HepG2 (cell line): ENCODE results near the gene SLC43A3. TPM values are rescaled to one million over a fixed set of nuclear protein-coding genes. Genes with fewer than 3 reads are reported as not detected.

Experiments used
- ATAC-seq: fragments of 200-7000 bp; cut with Tn5 transposase; 3 replicates; pipeline ENCODE4 v1.9.1; 2020; ENCODE audit warnings: mild to moderate bottlenecking, moderate library complexity
- BruUV-seq: library from RNA; stranded (reverse); fragments of 400-500 nt; replicated peaks from 2 replicates; lab custom pipeline; 2021; lab: Mats Ljungman, UMichigan
- CTCF ChIA-PET: fragments of 300-600 bp; formaldehyde crosslinking; extraction: SDS; loops from one replicate; lab custom pipeline; 2021; ENCODE audit warnings: low total read pairs, inconsistent platforms, low intra/inter-chr PET ratio; lab: Yijun Ruan, JAX
- POLR2A ChIA-PET: fragments of 350-600 bp; sonication (Branson Sonifier 250); formaldehyde crosslinking; loops from one replicate; lab custom pipeline; 2020; ENCODE audit warnings: antibody characterized with exemption, inconsistent platforms; lab: Yijun Ruan, JAX
- DNase-seq: peaks from one replicate; pipeline ENCODE4 v3.0.0-alpha.2; 2015; ENCODE audit warnings: low spot score
- FAIRE-seq: peaks from 3 replicates; lab custom pipeline; 2011; peaks lifted over from hg19 to GRCh38; lab: Jason Lieb, UNC
- H2AFZ ChIP-seq: one replicate; pipeline ENCODE4 v1.6.1; 2011; ENCODE audit warnings: low read length, inconsistent platforms
- H3K27ac ChIP-seq: fragments of 300-600 bp; 3 replicates; pipeline ENCODE4 v1.8.0; 2011; ENCODE audit warnings: mixed run types, mild to moderate bottlenecking, mixed read lengths, low read length, inconsistent platforms; ENCODE audit not compliant: insufficient read depth; ENCODE audit errors: extremely low read length
- H3K27me3 ChIP-seq, 2 experiments: fragments of 200-600 bp in 1 of 2; 2 replicates in 1 of 2; 3 replicates in 1 of 2; pipeline versions ENCODE4 v1.6.0 to v1.8.0; 2011; ENCODE audit warnings: low read length in 2 of 2, mild to moderate bottlenecking in 2 of 2, moderate library complexity in 2 of 2, inconsistent platforms in 1 of 2; ENCODE audit not compliant: insufficient read depth in 2 of 2, control insufficient read depth in 1 of 2
- H3K36me3 ChIP-seq, 2 experiments: fragments of 200-600 bp in 1 of 2; replicated peaks in 1 of 2; 2 replicates in 1 of 2; 3 replicates in 1 of 2; pipeline versions ENCODE4 v1.5.1 to v1.8.0; 2011; ENCODE audit warnings: low read length in 2 of 2, inconsistent platforms in 1 of 2; ENCODE audit not compliant: insufficient read depth in 2 of 2, control insufficient read depth in 1 of 2
- H3K4me1 ChIP-seq: 2 replicates; pipeline ENCODE4 v1.5.1; 2012; ENCODE audit warnings: low read length, inconsistent platforms; ENCODE audit not compliant: insufficient read depth
- H3K4me2 ChIP-seq: 2 replicates; pipeline ENCODE4 v1.6.0; 2011; ENCODE audit warnings: low read depth, low read length, inconsistent platforms
- H3K4me3 ChIP-seq, 3 experiments: fragments of 200-600 bp in 1 of 3; sonication (generic), shearing (Covaris generic) in 1 of 3; replicated peaks in 1 of 3; 2 replicates each; pipeline ENCODE4 v1.5.1; 2011 to 2016; ENCODE audit warnings: low read length in 3 of 3, inconsistent platforms in 2 of 3, low read depth in 2 of 3, mild to moderate bottlenecking in 2 of 3, control low read depth in 1 of 3, mixed read lengths in 1 of 3; ENCODE audit not compliant: insufficient read depth in 1 of 3
- H3K79me2 ChIP-seq: one replicate; pipeline ENCODE4 v1.6.1; 2011; ENCODE audit warnings: low read length, inconsistent platforms; ENCODE audit not compliant: insufficient read depth
- H3K9ac ChIP-seq: 2 replicates; pipeline ENCODE4 v1.6.0; 2011; ENCODE audit warnings: mild to moderate bottlenecking, low read depth, low read length, inconsistent platforms; ENCODE audit not compliant: insufficient read depth
- H3K9me3 ChIP-seq: 2 replicates; pipeline ENCODE4 v1.5.1; 2012; ENCODE audit warnings: mild to moderate bottlenecking, low read length
- H4K20me1 ChIP-seq: 2 replicates; pipeline ENCODE4 v1.6.0; 2011; ENCODE audit warnings: inconsistent platforms, mild to moderate bottlenecking, low read length, moderate library complexity; ENCODE audit not compliant: insufficient read depth
- ARID5B ChIP-seq: IDR thresholded peaks from 2 replicates; pipeline ENCODE4 v1.4.0; 2020; ENCODE audit warnings: mild to moderate bottlenecking, missing genetic modification reagents
- CREB1 ChIP-seq, 2 experiments: fragments of 450-650 bp in 1 of 2; IDR thresholded peaks; 2 replicates each; pipeline ENCODE4 v1.6.1; 2016 to 2017; ENCODE audit warnings: control low read depth in 1 of 2, mild to moderate bottlenecking in 1 of 2, missing compliant biosample characterization in 1 of 2, missing genetic modification characterization in 1 of 2
- FOXC1 ChIP-seq: sonication (generic); formaldehyde crosslinking; IDR thresholded peaks from 2 replicates; pipeline ENCODE4 v1.8.0; 2022; ENCODE audit warnings: mild to moderate bottlenecking, missing genetic modification reagents, borderline replicate concordance
- FOXK1 ChIP-seq: sonication (generic); formaldehyde crosslinking; IDR thresholded peaks from 2 replicates; pipeline ENCODE4 v1.4.0; 2020; ENCODE audit warnings: low read depth, missing genetic modification reagents, borderline replicate concordance
- FOXP4 ChIP-seq: sonication (generic); formaldehyde crosslinking; IDR thresholded peaks from 2 replicates; pipeline ENCODE4 v1.4.0; 2020; ENCODE audit warnings: missing genetic modification reagents
- GABPA ChIP-seq, 2 experiments: IDR thresholded peaks; 2 replicates each; pipeline ENCODE4 v1.6.1; 2011 to 2016; ENCODE audit warnings: low read depth in 2 of 2, low read length in 1 of 2, missing biosample characterization in 1 of 2, missing genetic modification characterization in 1 of 2
- HES4 ChIP-seq: sonication (generic); formaldehyde crosslinking; IDR thresholded peaks from 2 replicates; pipeline ENCODE4 v1.9.0; 2021; ENCODE audit warnings: mild to moderate bottlenecking, missing genetic modification reagents, borderline replicate concordance
- HINFP ChIP-seq: sonication (generic); formaldehyde crosslinking; IDR thresholded peaks from 2 replicates; pipeline ENCODE4 v1.4.0; 2020; ENCODE audit warnings: low read depth, mild to moderate bottlenecking, missing genetic modification reagents
- NONO ChIP-seq, 2 experiments: fragments of 450-650 bp in 1 of 2; sonication (generic) in 1 of 2; formaldehyde crosslinking in 1 of 2; IDR thresholded peaks in 1 of 2; conservative IDR thresholded peaks in 1 of 2; 2 replicates each; pipeline versions ENCODE4 v1.6.1 to v1.8.0; 2017 to 2022; ENCODE audit warnings: mild to moderate bottlenecking in 1 of 2, missing genetic modification reagents in 1 of 2, moderate library complexity in 1 of 2
- ONECUT2 ChIP-seq: sonication (generic); formaldehyde crosslinking; IDR thresholded peaks from 2 replicates; pipeline ENCODE4 v1.4.0; 2020; ENCODE audit warnings: missing genetic modification reagents
- RFXANK ChIP-seq: IDR thresholded peaks from 2 replicates; pipeline ENCODE4 v1.6.1; 2016
- ZFYVE20 ChIP-seq: sonication (generic); formaldehyde crosslinking; IDR thresholded peaks from 2 replicates; pipeline ENCODE4 v1.8.0; 2023; ENCODE audit warnings: low read depth, mild to moderate bottlenecking, moderate library complexity, missing genetic modification reagents, borderline replicate concordance
- ZNF709 ChIP-seq: sonication (generic); formaldehyde crosslinking; IDR thresholded peaks from 2 replicates; pipeline ENCODE4 v1.5.0; 2020; ENCODE audit warnings: mild to moderate bottlenecking, missing genetic modification reagents
- ZNF841 ChIP-seq: sonication (generic); formaldehyde crosslinking; IDR thresholded peaks from 2 replicates; pipeline ENCODE4 v1.8.1; 2023; ENCODE audit warnings: missing genetic modification reagents, borderline replicate concordance
- WGBS: methylation state at CpG from one replicate; pipeline ENCODE4 v1.1.6; 2017; ENCODE audit warnings: low lambda C conversion rate; 5-methylcytosine and 5-hydroxymethylcytosine counted together
- in situ Hi-C: cut with HindIII; loops from 2 replicates; pipeline ENCODE4 v1.10.0; 2017; ENCODE audit warnings: low pct_unique_long_range_greater_than_20kb; ENCODE audit not compliant: extremely low pct_ligation_motif_present
- intact Hi-C: fragments of 100-400 bp; cut with micrococcal nuclease; formaldehyde crosslinking; loops from one replicate; pipeline ENCODE4 v1.10.0; 2022; ENCODE audit not compliant: unreplicated experiment
- polyA plus RNA-seq, 8 experiments: library from polyadenylated mRNA; depleted of rRNA in 3 of 8; stranded (reverse) in 7 of 8; unstranded in 1 of 8; fragments of >200 nt; fragmentation: Illumina TruSeq in 4 of 8; extraction: Trizol in 4 of 8; gene quantifications; 2 replicates each; pipeline versions ENCODE4 v1.2.1 to v1.2.3, GENCODE V29; 2011 to 2016; ENCODE audit warnings: low read depth in 4 of 8, missing spikeins in 1 of 8, mixed read lengths in 1 of 8; ENCODE audit not compliant: insufficient read depth in 1 of 8
- total RNA-seq, 5 experiments: library from RNA; depleted of rRNA; stranded (reverse); fragments of >200 nt; fragmentation: Illumina TruSeq; extraction: Trizol; gene quantifications; 2 replicates each; pipeline ENCODE4 v1.2.3, GENCODE V29; 2016; ENCODE audit warnings: low read depth in 1 of 5

The SLC43A3 gene
- total and polyA plus RNA-seq, 2 of the 13 experiments (the other 11 are each of a cell fraction or from before 2014, with no cell fraction given) = 2.6 TPM; not detected in 1

- peak; percentile 72 for FAIRE-seq
- no peak overlapping the region for H3K9ac ChIP-seq
- intact Hi-C loops = no loop called here
- 0 out of 2 replicates have a peak, but pooled peaks have one; percentile 44 for TF ChIP-seq RFXANK (CRISPR knock-in tag)
- TF ChIP-seq ZFYVE20 (CRISPR knock-in tag) = no peak
- no peak for TF ChIP-seq ZNF709
- TF ChIP-seq HINFP = no peak
- peak; percentile 91 for TF ChIP-seq FOXP4
- TF ChIP-seq FOXK1 (CRISPR knock-in tag) = peak; percentile 79; the same call in 1 of the 2 replicates
- peak; percentile 97 for TF ChIP-seq ARID5B (CRISPR knock-in tag)
- TF ChIP-seq HES4 = no peak
- TF ChIP-seq ZNF841 (CRISPR knock-in tag) = no peak
- TF ChIP-seq CREB1 (IDR thresholded peaks at IDR 0.05) = no peak
- peak; percentile 55; the same call in 1 of the 2 replicates for TF ChIP-seq CREB1 (CRISPR knock-in tag; IDR thresholded peaks at IDR 0.05)
- no peak for TF ChIP-seq NONO (IDR thresholded peaks at IDR 0.05)
- TF ChIP-seq NONO (CRISPR knock-in tag; conservative IDR thresholded peaks at IDR 0.05) = 0 out of 2 replicates have a peak, but pooled peaks have one; percentile 49
- TF ChIP-seq FOXC1 (CRISPR knock-in tag) = no peak
- no peak for TF ChIP-seq GABPA (IDR thresholded peaks at IDR 0.05; ENCODE audit: low read depth, low read length)
- 0 out of 2 replicates have a peak, but pooled peaks have one; percentile 23 for TF ChIP-seq GABPA (CRISPR knock-in tag; IDR thresholded peaks at IDR 0.05; ENCODE audit: low read depth)
- TF ChIP-seq ONECUT2 (CRISPR knock-in tag) = no peak
These were observed 8.0 kb upstream of the SLC43A3 start for GRCh38 chr11:57434640-57435546.

More at GRCh38 chr11:57434640-57435546, 8.0 kb upstream of the SLC43A3 start:
- H3K4me2 ChIP-seq = peak overlapping the region; percentile 33
- H3K36me3 ChIP-seq = no peaks in the 10 kb centered on the region
- 51% methylated on average over 15 of the region's 15 CpGs for WGBS
- peak overlapping the region; percentile 24 for H3K27ac ChIP-seq
- ChIA-PET POLR2A (interaction anchor here (0.7 kb wide), 1 partner anchor 99 kb away, joined by 3 read pairs; the partner anchor contains the start of gene SSRP1), CTCF (no interaction called here)
- H3K79me2 ChIP-seq = no peaks in the 10 kb centered on the region
- no peak overlapping the region; a peak in 1 of 6 replicates for H3K4me3 ChIP-seq
- DNase-seq (peak; percentile 94), ATAC-seq (peak; percentile 81)
- no TSS peak for BruUV-seq
- no peaks in the 10 kb centered on the region for H3K9me3 ChIP-seq
- peaks cover 76% of the 10 kb centered on the region for H3K4me1 ChIP-seq
- in situ Hi-C loops = no loop called here
- H4K20me1 ChIP-seq = no peaks in the 10 kb centered on the region
- H3K27me3 ChIP-seq = no peaks in the 10 kb centered on the region
- no peak overlapping the region for H2AFZ ChIP-seq
